Endothelial cell (in vitro differentiated cells): ENCODE data around the gene FAM20C. TPM values are rescaled to one million over a fixed set of nuclear protein-coding genes. Genes with fewer than 3 reads are reported as not detected.

ENCODE experiments used
- DNase-seq: peaks from one replicate; pipeline ENCODE4 v3.0.0; 2021; ENCODE audit warnings: low spot score
- H3K27ac Mint-ChIP-seq: one replicate; pipeline ENCODE4 v1.8.0; 2021; ENCODE audit warnings: mixed read lengths, inconsistent platforms; ENCODE audit not compliant: unreplicated experiment
- H3K27me3 Mint-ChIP-seq: one replicate; pipeline ENCODE4 v1.8.0; 2021; ENCODE audit warnings: mild to moderate bottlenecking, moderate library complexity, mixed read lengths, inconsistent platforms; ENCODE audit not compliant: unreplicated experiment
- H3K36me3 Mint-ChIP-seq: one replicate; pipeline ENCODE4 v1.8.0; 2021; ENCODE audit warnings: mild to moderate bottlenecking, low read depth, mixed read lengths, inconsistent platforms; ENCODE audit not compliant: unreplicated experiment
- H3K4me1 Mint-ChIP-seq: one replicate; pipeline ENCODE4 v1.8.0; 2021; ENCODE audit warnings: mild to moderate bottlenecking, mixed read lengths, inconsistent platforms; ENCODE audit not compliant: unreplicated experiment
- H3K4me3 Mint-ChIP-seq: one replicate; pipeline ENCODE4 v1.8.0; 2021; ENCODE audit warnings: mild to moderate bottlenecking, mixed read lengths, inconsistent platforms; ENCODE audit not compliant: unreplicated experiment
- H3K9me3 Mint-ChIP-seq: one replicate; pipeline ENCODE4 v1.8.0; 2021; ENCODE audit warnings: mixed read lengths, inconsistent platforms; ENCODE audit not compliant: unreplicated experiment
- CTCF ChIP-seq: fragments of 200-600 bp; sonication (generic); IDR thresholded peaks from one replicate; pipeline ENCODE4 v1.5.0; 2021; ENCODE audit warnings: antibody characterized with exemption; ENCODE audit not compliant: unreplicated experiment
- total RNA-seq: library from RNA; stranded (reverse); fragmentation: NEBNext Ultra II Directional; extraction: Animal tissue kit (Norgen Biotek cat#: 25700); gene quantifications from one replicate; pipeline ENCODE4 v1.2.1, GENCODE V29; 2021; ENCODE audit not compliant: unreplicated experiment

The FAM20C gene
- total RNA-seq, 1 donor from 2014 or later, result 3.1 TPM

GRCh38 chr7:170551-171363, 21.6 kb upstream of the FAM20C start:
- no peak overlapping the region for H3K27ac Mint-ChIP-seq
- H3K36me3 Mint-ChIP-seq, result no peaks in the 10 kb centered on the region

GRCh38 chr7:171364-171904, 20.9 kb upstream of the FAM20C start:
- Mint-ChIP-seq H3K27ac (no peak overlapping the region), H3K4me1 (no peaks in the 10 kb centered on the region), H3K9me3 (no peaks in the 10 kb centered on the region), H3K4me3 (no peak overlapping the region), H3K36me3 (no peaks in the 10 kb centered on the region), H3K27me3 (peaks cover 12% of the 10 kb centered on the region)
- no peak for DNase-seq
- TF ChIP-seq CTCF, result no peak

More at GRCh38 chr7:170551-171363, 21.6 kb upstream of the FAM20C start:
- DNase-seq, result no peak
- no peaks in the 10 kb centered on the region for H3K4me1 Mint-ChIP-seq
- H3K9me3 Mint-ChIP-seq, result no peaks in the 10 kb centered on the region
- H3K27me3 Mint-ChIP-seq, result peaks cover 10% of the 10 kb centered on the region
- no peak overlapping the region for H3K4me3 Mint-ChIP-seq
- TF ChIP-seq CTCF, result no peak

GRCh38 chr7:171912-172515, 20.4 kb upstream of the FAM20C start:
- peaks cover 13% of the 10 kb centered on the region for H3K27me3 Mint-ChIP-seq
- H3K27ac Mint-ChIP-seq, result no peak overlapping the region

GRCh38 chr7:173209-173918, 19.0 kb upstream of the FAM20C start:
- Mint-ChIP-seq H3K4me1 (no peaks in the 10 kb centered on the region), H3K27me3 (peaks cover 11% of the 10 kb centered on the region), H3K27ac (no peak overlapping the region), H3K36me3 (no peaks in the 10 kb centered on the region), H3K4me3 (no peak overlapping the region), H3K9me3 (no peaks in the 10 kb centered on the region)
- DNase-seq, result no peak
- no peak for TF ChIP-seq CTCF

More at GRCh38 chr7:171912-172515, 20.4 kb upstream of the FAM20C start:
- no peaks in the 10 kb centered on the region for H3K4me1 Mint-ChIP-seq
- no peaks in the 10 kb centered on the region for H3K9me3 Mint-ChIP-seq
- DNase-seq, result no peak
- no peak overlapping the region for H3K4me3 Mint-ChIP-seq
- H3K36me3 Mint-ChIP-seq, result no peaks in the 10 kb centered on the region
- no peak for TF ChIP-seq CTCF
